GM12878 (cell line): ENCODE data around the gene ZSCAN9.

Experiments
- BACH1 ChIP-seq: fragments of 450-650 bp; IDR thresholded peaks from 2 replicates; pipeline ENCODE4 v1.6.1; 2017; ENCODE audit warnings: mild to moderate bottlenecking, borderline replicate concordance
- CBFB ChIP-seq: IDR thresholded peaks from 2 replicates; pipeline ENCODE4 v1.6.1; 2016; ENCODE audit warnings: antibody characterized with exemption, low read depth
- ESRRA ChIP-seq: IDR thresholded peaks from 2 replicates; pipeline ENCODE4 v1.6.1; 2012; ENCODE audit warnings: mild to moderate bottlenecking, low read length, improper control_type of control experiment
- JUND ChIP-seq: IDR thresholded peaks from 2 replicates; pipeline ENCODE4 v1.6.1; 2012; ENCODE audit warnings: low read depth, mild to moderate bottlenecking, low read length, improper control_type of control experiment, moderate library complexity
- LARP7 ChIP-seq: fragments of 450-650 bp; IDR thresholded peaks from 2 replicates; pipeline ENCODE4 v1.6.1; 2017; ENCODE audit warnings: mild to moderate bottlenecking
- POLR2AphosphoS5 ChIP-seq: IDR thresholded peaks from 2 replicates; pipeline ENCODE4 v1.6.1; 2011; ENCODE audit warnings: mild to moderate bottlenecking, low read length, inconsistent platforms
- SIN3A ChIP-seq: IDR thresholded peaks from 2 replicates; pipeline ENCODE4 v1.6.1; 2012; ENCODE audit warnings: low read depth, low read length, improper control_type of control experiment
- TF ChIP-seq, protein P1 (sequence below): fragments of 450-650 bp; IDR thresholded peaks from 2 replicates; pipeline ENCODE4 v1.6.1; 2018; ENCODE audit warnings: borderline replicate concordance, mild to moderate bottlenecking; ENCODE audit not compliant: partially characterized antibody
- TF ChIP-seq, protein P2 (sequence below), 3 experiments: IDR thresholded peaks in 2 of 3; conservative IDR thresholded peaks in 1 of 3; 2 replicates each; pipeline ENCODE4 v1.5.1; 2011; ENCODE audit warnings: low read depth in 3 of 3, low read length in 3 of 3, mild to moderate bottlenecking in 3 of 3, control low read depth in 2 of 3, moderate library complexity in 2 of 3, inconsistent platforms in 1 of 3, mixed read lengths in 1 of 3; ENCODE audit not compliant: control insufficient read depth in 2 of 3, insufficient read depth in 1 of 3; ENCODE audit errors: extremely low read depth in 1 of 3

DNA sequence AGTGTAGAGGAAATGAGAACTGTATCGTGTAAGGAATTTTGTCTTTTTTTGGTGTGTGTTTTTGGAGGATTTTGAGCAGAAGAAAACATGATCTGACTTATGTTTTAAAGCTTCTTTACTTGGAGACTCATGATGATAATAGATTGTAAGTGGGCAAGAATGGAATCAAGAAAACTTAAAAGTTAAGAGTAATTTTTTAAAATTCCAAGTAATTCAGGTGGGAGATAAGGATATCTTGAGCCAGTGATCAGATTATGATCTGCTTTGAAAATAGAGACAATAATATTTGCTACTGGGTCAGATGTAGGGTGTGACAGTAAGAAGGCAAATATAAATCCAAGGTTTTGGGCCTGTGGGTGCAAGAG lies 42.6 kb downstream of the ZSCAN9 start:
- TF ChIP-seq POLR2AphosphoS5 (no peak), LARP7 (no peak), SIN3A (no peak), BACH1 (no peak), ESRRA (no peak), CBFB (no peak), JUND (no peak)
- TF ChIP-seq, protein P1, sequence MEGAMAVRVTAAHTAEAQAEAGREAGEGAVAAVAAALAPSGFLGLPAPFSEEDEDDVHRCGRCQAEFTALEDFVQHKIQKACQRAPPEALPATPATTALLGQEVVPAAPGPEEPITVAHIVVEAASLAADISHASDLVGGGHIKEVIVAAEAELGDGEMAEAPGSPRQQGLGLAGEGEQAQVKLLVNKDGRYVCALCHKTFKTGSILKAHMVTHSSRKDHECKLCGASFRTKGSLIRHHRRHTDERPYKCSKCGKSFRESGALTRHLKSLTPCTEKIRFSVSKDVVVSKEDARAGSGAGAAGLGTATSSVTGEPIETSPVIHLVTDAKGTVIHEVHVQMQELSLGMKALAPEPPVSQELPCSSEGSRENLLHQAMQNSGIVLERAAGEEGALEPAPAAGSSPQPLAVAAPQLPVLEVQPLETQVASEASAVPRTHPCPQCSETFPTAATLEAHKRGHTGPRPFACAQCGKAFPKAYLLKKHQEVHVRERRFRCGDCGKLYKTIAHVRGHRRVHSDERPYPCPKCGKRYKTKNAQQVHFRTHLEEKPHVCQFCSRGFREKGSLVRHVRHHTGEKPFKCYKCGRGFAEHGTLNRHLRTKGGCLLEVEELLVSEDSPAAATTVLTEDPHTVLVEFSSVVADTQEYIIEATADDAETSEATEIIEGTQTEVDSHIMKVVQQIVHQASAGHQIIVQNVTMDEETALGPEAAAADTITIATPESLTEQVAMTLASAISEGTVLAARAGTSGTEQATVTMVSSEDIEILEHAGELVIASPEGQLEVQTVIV = no peak
- TF ChIP-seq, protein P2, sequence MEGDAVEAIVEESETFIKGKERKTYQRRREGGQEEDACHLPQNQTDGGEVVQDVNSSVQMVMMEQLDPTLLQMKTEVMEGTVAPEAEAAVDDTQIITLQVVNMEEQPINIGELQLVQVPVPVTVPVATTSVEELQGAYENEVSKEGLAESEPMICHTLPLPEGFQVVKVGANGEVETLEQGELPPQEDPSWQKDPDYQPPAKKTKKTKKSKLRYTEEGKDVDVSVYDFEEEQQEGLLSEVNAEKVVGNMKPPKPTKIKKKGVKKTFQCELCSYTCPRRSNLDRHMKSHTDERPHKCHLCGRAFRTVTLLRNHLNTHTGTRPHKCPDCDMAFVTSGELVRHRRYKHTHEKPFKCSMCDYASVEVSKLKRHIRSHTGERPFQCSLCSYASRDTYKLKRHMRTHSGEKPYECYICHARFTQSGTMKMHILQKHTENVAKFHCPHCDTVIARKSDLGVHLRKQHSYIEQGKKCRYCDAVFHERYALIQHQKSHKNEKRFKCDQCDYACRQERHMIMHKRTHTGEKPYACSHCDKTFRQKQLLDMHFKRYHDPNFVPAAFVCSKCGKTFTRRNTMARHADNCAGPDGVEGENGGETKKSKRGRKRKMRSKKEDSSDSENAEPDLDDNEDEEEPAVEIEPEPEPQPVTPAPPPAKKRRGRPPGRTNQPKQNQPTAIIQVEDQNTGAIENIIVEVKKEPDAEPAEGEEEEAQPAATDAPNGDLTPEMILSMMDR (IDR thresholded peaks at IDR 0.05 in 2 of 3, conservative IDR thresholded peaks at IDR 0.05 in 1 of 3; ENCODE audit: control insufficient read depth in 2 of 3, extremely low read depth in 1 of 3, insufficient read depth in 1 of 3, low read depth in 3 of 3, low read length in 3 of 3) = no peak
